Thyroid gland (tissue), 4 donors: ENCODE data around the gene ZNF778.

Experiments
- CTCF ChIP-seq, 6 experiments: fragments of 200-600 bp in 3 of 6; fragments of 450-650 bp in 3 of 6; sonication (generic) in 3 of 6; IDR thresholded peaks; one replicate each; pipeline ENCODE4 v1.5.1; 2016 to 2019; ENCODE audit warnings: antibody characterized with exemption in 6 of 6, mild to moderate bottlenecking in 2 of 6, inconsistent platforms in 1 of 6, moderate library complexity in 1 of 6
- POLR2A ChIP-seq, 2 donors: fragments of 450-650 bp; IDR thresholded peaks; one replicate each; pipeline ENCODE4 v1.6.1; 2017; ENCODE audit warnings: antibody characterized with exemption in 2 of 2, mild to moderate bottlenecking in 2 of 2, moderate library complexity in 1 of 2

GRCh38 chr16:89183975-89184676 is 33.4 kb upstream of the ZNF778 start:
- no peak for TF ChIP-seq CTCF (IDR thresholded peaks at IDR 0.05)
- no peak for TF ChIP-seq POLR2A (IDR thresholded peaks at IDR 0.05)
